HEK293 (cell line): Measurements from ENCODE around the gene MFSD11.

Experiments used
- CTCF ChIA-PET: fragments of 350-600 bp; formaldehyde crosslinking; extraction: SDS; loops from one replicate; lab custom pipeline; 2021; ENCODE audit warnings: antibody characterized with exemption; lab: Yijun Ruan, JAX
- POLR2A ChIA-PET: fragments of 300-600 bp; formaldehyde crosslinking; extraction: SDS; loops from one replicate; lab custom pipeline; 2020; ENCODE audit warnings: antibody characterized with exemption, inconsistent platforms; lab: Yijun Ruan, JAX
- H3K27ac ChIP-seq: fragments of 200-500 bp; sonication (Bioruptor generic); 2 replicates; pipeline ENCODE4 v1.5.1; 2014; ENCODE audit warnings: low read depth, low read length, control low read depth, inconsistent platforms; ENCODE audit errors: extremely low read depth
- H3K36me3 ChIP-seq, 2 experiments: fragments of 200-500 bp in 1 of 2; sonication (Bioruptor generic) in 1 of 2; 1 replicate in 1 of 2; 2 replicates in 1 of 2; pipeline ENCODE4 v1.5.1; 2014 to 2017; ENCODE audit warnings: inconsistent platforms in 2 of 2, low read length in 2 of 2; ENCODE audit not compliant: control insufficient read depth in 2 of 2, insufficient read depth in 1 of 2
- H3K4me1 ChIP-seq: fragments of 200-500 bp; sonication (Bioruptor generic); 2 replicates; pipeline ENCODE4 v1.5.1; 2014; ENCODE audit warnings: mild to moderate bottlenecking, low read length, inconsistent platforms; ENCODE audit not compliant: control insufficient read depth, insufficient read depth
- H3K4me3 ChIP-seq: 2 replicates; pipeline ENCODE4 v1.5.1; 2011; ENCODE audit warnings: low read depth, mild to moderate bottlenecking, control low read depth, low read length, moderate library complexity
- H3K9me3 ChIP-seq: fragments of 200-500 bp; sonication (Bioruptor generic); 2 replicates; pipeline ENCODE4 v1.5.1; 2014; ENCODE audit warnings: low read depth, low read length, inconsistent platforms; ENCODE audit not compliant: control insufficient read depth, insufficient read depth
- GLIS1 ChIP-seq: fragments of 450-650 bp; formaldehyde crosslinking; IDR thresholded peaks from 2 replicates; pipeline ENCODE4 v1.5.1; 2016; ENCODE audit warnings: missing biosample characterization, missing genetic modification characterization
- HOXC10 ChIP-seq: sonication (generic); formaldehyde crosslinking; IDR thresholded peaks from 2 replicates; pipeline ENCODE4 v1.8.1; 2023; ENCODE audit warnings: mild to moderate bottlenecking, missing genetic modification reagents
- PATZ1 ChIP-seq: fragments of 450-650 bp; formaldehyde crosslinking; IDR thresholded peaks from 2 replicates; pipeline ENCODE4 v1.5.1; 2016; ENCODE audit warnings: missing biosample characterization, missing genetic modification characterization
- PRDM6 ChIP-seq: fragments of 450-650 bp; formaldehyde crosslinking; IDR thresholded peaks from 2 replicates; pipeline ENCODE4 v1.5.1; 2017; ENCODE audit warnings: missing biosample characterization, missing genetic modification characterization
- REST ChIP-seq: fragments of 450-650 bp; formaldehyde crosslinking; IDR thresholded peaks from 2 replicates; pipeline ENCODE4 v1.5.1; 2016; ENCODE audit warnings: missing biosample characterization, missing genetic modification characterization
- ZBTB1 ChIP-seq: fragments of 450-650 bp; formaldehyde crosslinking; IDR thresholded peaks from 2 replicates; pipeline ENCODE4 v1.5.1; 2016; ENCODE audit warnings: missing biosample characterization, missing genetic modification characterization
- ZBTB44 ChIP-seq: fragments of 450-650 bp; IDR thresholded peaks from 2 replicates; pipeline ENCODE4 v1.5.1; 2018; ENCODE audit warnings: missing biosample characterization, mild to moderate bottlenecking, missing genetic modification characterization
- ZBTB7A ChIP-seq: fragments of 450-650 bp; formaldehyde crosslinking; IDR thresholded peaks from 2 replicates; pipeline ENCODE4 v1.5.1; 2016; ENCODE audit warnings: low read depth, missing biosample characterization, missing genetic modification characterization
- ZBTB8A ChIP-seq: fragments of 450-650 bp; formaldehyde crosslinking; IDR thresholded peaks from 2 replicates; pipeline ENCODE4 v1.5.1; 2016; ENCODE audit warnings: missing biosample characterization, missing genetic modification characterization
- ZEB2 ChIP-seq: fragments of 450-650 bp; formaldehyde crosslinking; IDR thresholded peaks from 2 replicates; pipeline ENCODE4 v1.5.1; 2016; ENCODE audit warnings: missing biosample characterization, missing genetic modification characterization
- ZFP41 ChIP-seq: fragments of 450-650 bp; formaldehyde crosslinking; IDR thresholded peaks from 2 replicates; pipeline ENCODE4 v1.5.1; 2016; ENCODE audit warnings: missing biosample characterization, missing genetic modification characterization, borderline replicate concordance
- ZNF214 ChIP-seq: fragments of 450-650 bp; formaldehyde crosslinking; IDR thresholded peaks from 2 replicates; pipeline ENCODE4 v1.5.1; 2017; ENCODE audit warnings: missing biosample characterization, mild to moderate bottlenecking, missing genetic modification characterization, borderline replicate concordance
- ZNF335 ChIP-seq: fragments of 450-650 bp; formaldehyde crosslinking; conservative IDR thresholded peaks from 2 replicates; pipeline ENCODE4 v1.5.1; 2016; ENCODE audit warnings: missing biosample characterization, missing genetic modification characterization
- ZNF449 ChIP-seq: fragments of 450-650 bp; formaldehyde crosslinking; IDR thresholded peaks from 2 replicates; pipeline ENCODE4 v1.5.1; 2017; ENCODE audit warnings: missing biosample characterization, mild to moderate bottlenecking, missing genetic modification characterization, moderate library complexity
- ZNF488 ChIP-seq: fragments of 450-650 bp; formaldehyde crosslinking; IDR thresholded peaks from 2 replicates; pipeline ENCODE4 v1.5.1; 2016; ENCODE audit warnings: missing biosample characterization, missing genetic modification characterization
- ZNF518A ChIP-seq: fragments of 450-650 bp; formaldehyde crosslinking; conservative IDR thresholded peaks from 2 replicates; pipeline ENCODE4 v1.5.1; 2016; ENCODE audit warnings: low read depth, missing biosample characterization, missing genetic modification characterization
- ZNF529 ChIP-seq: fragments of 450-650 bp; formaldehyde crosslinking; IDR thresholded peaks from 2 replicates; pipeline ENCODE4 v1.5.1; 2017; ENCODE audit warnings: missing genetic modification characterization, missing biosample characterization; ENCODE audit not compliant: insufficient replicate concordance
- ZNF548 ChIP-seq: fragments of 450-650 bp; formaldehyde crosslinking; IDR thresholded peaks from 2 replicates; pipeline ENCODE4 v1.5.1; 2016; ENCODE audit warnings: missing biosample characterization, missing genetic modification characterization
- ZNF791 ChIP-seq: fragments of 450-650 bp; formaldehyde crosslinking; IDR thresholded peaks from 2 replicates; pipeline ENCODE4 v1.5.1; 2016; ENCODE audit warnings: missing biosample characterization, missing genetic modification characterization
- ZNF830 ChIP-seq: fragments of 450-650 bp; IDR thresholded peaks from 2 replicates; pipeline ENCODE4 v1.5.0; 2018; ENCODE audit warnings: missing biosample characterization, missing genetic modification characterization, low read depth, mild to moderate bottlenecking, moderate library complexity

MFSD11 gene

GRCh38 chr17:76725580-76726230 is 12.2 kb upstream of the MFSD11 start:
- Histone ChIP-seq H3K4me1 (peaks cover 7% of the 10 kb centered on the region), H3K9me3 (no peaks in the 10 kb centered on the region), H3K36me3 (peaks cover 42 to 54% of the 10 kb centered on the region in 2 experiments), H3K4me3 (peak overlapping the region; percentile 93), H3K27ac (peak overlapping the region; percentile 97)
- POLR2A ChIA-PET = interaction anchor here (0.6 to 4.6 kb wide), 11 partner anchors 9 to 196 kb away, joined by 3 to 68 read pairs (median 6); partner anchors contain the start of genes MFSD11 and SRSF2
- CTCF ChIA-PET = interaction anchor here (0.6 to 8.7 kb wide), 7 partner anchors 10 to 1594 kb away, joined by 3 to 68 read pairs (median 3); partner anchors contain the start of gene MXRA7
- no peak for TF ChIP-seq ZBTB44 (tag by site-specific recombination)
- peak; percentile 82 for TF ChIP-seq GLIS1 (tag by site-specific recombination)
- TF ChIP-seq ZEB2 = no peak
- TF ChIP-seq ZBTB8A = no peak
- no peak for TF ChIP-seq ZNF518A
- TF ChIP-seq ZBTB1 (tag by site-specific recombination) = no peak
- TF ChIP-seq ZBTB7A (tag by site-specific recombination) = no peak
- TF ChIP-seq HOXC10 (CRISPR knock-in tag) = no peak
- TF ChIP-seq ZNF488 (tag by site-specific recombination) = no peak
- no peak for TF ChIP-seq ZNF830 (tag by site-specific recombination)
- peak; percentile 63 for TF ChIP-seq ZNF335 (tag by site-specific recombination)
- no peak for TF ChIP-seq REST (tag by site-specific recombination)
- no peak for TF ChIP-seq PRDM6
- TF ChIP-seq ZNF529 (tag by site-specific recombination) = no peak
- TF ChIP-seq ZNF449 (tag by site-specific recombination) = no peak
- TF ChIP-seq ZNF214 (tag by site-specific recombination) = no peak
- no peak for TF ChIP-seq ZNF548 (tag by site-specific recombination)
- TF ChIP-seq ZNF791 (tag by site-specific recombination) = no peak
- no peak for TF ChIP-seq ZFP41 (tag by site-specific recombination)
- TF ChIP-seq PATZ1 (tag by site-specific recombination) = no peak
